Measurements from ENCODE around the gene VASP. TPM values are rescaled to one million over a fixed set of nuclear protein-coding genes. Genes with fewer than 3 reads are reported as not detected.

The VASP gene
- total and polyA plus RNA-seq, 2 of the 13 experiments (the other 11 are each of a cell fraction or from before 2014, with no cell fraction given), result 41.8 to 67.1 TPM

DNA sequence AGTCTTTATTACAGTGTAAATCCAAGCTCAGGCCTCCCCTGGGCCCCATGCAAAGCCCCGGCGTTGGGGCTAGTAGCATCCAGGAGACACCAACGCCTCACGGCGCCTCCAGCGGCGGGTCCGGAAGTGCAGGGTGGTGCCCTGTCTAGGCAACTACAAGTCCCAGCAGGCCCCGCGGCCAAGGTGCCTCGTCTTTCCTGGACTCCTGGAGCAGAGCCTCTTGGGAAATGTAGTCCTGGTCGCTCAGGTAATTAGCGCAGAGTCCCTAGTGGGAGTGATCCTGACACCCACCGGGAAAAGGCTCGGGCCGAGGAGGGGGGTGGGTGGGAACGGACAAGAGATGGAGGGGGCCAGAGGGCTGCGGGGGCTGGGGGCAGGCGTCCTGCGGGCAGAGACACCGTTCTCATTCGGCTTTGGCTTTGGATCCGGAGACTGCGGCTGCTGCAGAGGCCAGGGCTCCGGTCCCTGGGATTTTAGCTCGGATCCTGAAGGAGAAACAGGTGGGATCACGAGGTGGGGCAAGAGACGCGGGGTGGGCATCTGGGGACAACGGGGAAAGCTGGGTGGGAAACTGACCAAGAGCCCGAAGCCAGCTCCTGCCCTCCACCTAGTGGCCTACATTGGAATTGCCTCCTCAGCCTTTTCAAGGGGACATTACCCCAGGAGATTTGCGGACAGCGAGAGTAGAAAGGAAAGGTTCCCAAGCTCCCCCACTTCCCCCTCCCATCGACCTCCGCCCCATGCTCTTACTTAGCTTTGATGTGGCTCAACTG is 21.8 kb upstream of the VASP start (continued):
- TF ChIP-seq RXRB (CRISPR knock-in tag; IDR thresholded peaks at IDR 0.05; ENCODE audit: borderline replicate concordance), result peak; percentile 9; the same call in 1 of the 2 replicates
- TF ChIP-seq ZFY (CRISPR knock-in tag; IDR thresholded peaks at IDR 0.05), result no peak
- TF ChIP-seq SUZ12 (IDR thresholded peaks at IDR 0.05; ENCODE audit: low read depth, low read length), result peak; percentile 100
- no peak for TF ChIP-seq FOXK1 (CRISPR knock-in tag; IDR thresholded peaks at IDR 0.05; ENCODE audit: borderline replicate concordance, low read depth)
- no peak for TF ChIP-seq U2AF1 (optimal IDR thresholded peaks at IDR 0.05; ENCODE audit: low read depth, low read length)
- TF ChIP-seq NR2F2 (IDR thresholded peaks at IDR 0.05; ENCODE audit: borderline replicate concordance, low read depth), result no peak
- TF ChIP-seq, protein P1, sequence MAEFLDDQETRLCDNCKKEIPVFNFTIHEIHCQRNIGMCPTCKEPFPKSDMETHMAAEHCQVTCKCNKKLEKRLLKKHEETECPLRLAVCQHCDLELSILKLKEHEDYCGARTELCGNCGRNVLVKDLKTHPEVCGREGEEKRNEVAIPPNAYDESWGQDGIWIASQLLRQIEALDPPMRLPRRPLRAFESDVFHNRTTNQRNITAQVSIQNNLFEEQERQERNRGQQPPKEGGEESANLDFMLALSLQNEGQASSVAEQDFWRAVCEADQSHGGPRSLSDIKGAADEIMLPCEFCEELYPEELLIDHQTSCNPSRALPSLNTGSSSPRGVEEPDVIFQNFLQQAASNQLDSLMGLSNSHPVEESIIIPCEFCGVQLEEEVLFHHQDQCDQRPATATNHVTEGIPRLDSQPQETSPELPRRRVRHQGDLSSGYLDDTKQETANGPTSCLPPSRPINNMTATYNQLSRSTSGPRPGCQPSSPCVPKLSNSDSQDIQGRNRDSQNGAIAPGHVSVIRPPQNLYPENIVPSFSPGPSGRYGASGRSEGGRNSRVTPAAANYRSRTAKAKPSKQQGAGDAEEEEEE (CRISPR knock-in tag; IDR thresholded peaks at IDR 0.05; ENCODE audit: borderline replicate concordance), result no peak
- peak; percentile 26; the same call in 1 of the 2 replicates for TF ChIP-seq SPEN (CRISPR knock-in tag; IDR thresholded peaks at IDR 0.05; ENCODE audit: low read depth)
- no peak for TF ChIP-seq SMARCC2 (IDR thresholded peaks at IDR 0.05)
- TF ChIP-seq, protein P2, sequence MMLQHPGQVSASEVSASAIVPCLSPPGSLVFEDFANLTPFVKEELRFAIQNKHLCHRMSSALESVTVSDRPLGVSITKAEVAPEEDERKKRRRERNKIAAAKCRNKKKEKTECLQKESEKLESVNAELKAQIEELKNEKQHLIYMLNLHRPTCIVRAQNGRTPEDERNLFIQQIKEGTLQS (CRISPR knock-in tag; IDR thresholded peaks at IDR 0.05), result no peak
- no peak for TF ChIP-seq BRD4 (CRISPR knock-in tag; IDR thresholded peaks at IDR 0.05)
- TF ChIP-seq DNMT3B (CRISPR knock-in tag; conservative IDR thresholded peaks at IDR 0.05), result no peak
- no peak for TF ChIP-seq SKI (IDR thresholded peaks at IDR 0.05; ENCODE audit: partially characterized antibody)
- TF ChIP-seq, protein P3, sequence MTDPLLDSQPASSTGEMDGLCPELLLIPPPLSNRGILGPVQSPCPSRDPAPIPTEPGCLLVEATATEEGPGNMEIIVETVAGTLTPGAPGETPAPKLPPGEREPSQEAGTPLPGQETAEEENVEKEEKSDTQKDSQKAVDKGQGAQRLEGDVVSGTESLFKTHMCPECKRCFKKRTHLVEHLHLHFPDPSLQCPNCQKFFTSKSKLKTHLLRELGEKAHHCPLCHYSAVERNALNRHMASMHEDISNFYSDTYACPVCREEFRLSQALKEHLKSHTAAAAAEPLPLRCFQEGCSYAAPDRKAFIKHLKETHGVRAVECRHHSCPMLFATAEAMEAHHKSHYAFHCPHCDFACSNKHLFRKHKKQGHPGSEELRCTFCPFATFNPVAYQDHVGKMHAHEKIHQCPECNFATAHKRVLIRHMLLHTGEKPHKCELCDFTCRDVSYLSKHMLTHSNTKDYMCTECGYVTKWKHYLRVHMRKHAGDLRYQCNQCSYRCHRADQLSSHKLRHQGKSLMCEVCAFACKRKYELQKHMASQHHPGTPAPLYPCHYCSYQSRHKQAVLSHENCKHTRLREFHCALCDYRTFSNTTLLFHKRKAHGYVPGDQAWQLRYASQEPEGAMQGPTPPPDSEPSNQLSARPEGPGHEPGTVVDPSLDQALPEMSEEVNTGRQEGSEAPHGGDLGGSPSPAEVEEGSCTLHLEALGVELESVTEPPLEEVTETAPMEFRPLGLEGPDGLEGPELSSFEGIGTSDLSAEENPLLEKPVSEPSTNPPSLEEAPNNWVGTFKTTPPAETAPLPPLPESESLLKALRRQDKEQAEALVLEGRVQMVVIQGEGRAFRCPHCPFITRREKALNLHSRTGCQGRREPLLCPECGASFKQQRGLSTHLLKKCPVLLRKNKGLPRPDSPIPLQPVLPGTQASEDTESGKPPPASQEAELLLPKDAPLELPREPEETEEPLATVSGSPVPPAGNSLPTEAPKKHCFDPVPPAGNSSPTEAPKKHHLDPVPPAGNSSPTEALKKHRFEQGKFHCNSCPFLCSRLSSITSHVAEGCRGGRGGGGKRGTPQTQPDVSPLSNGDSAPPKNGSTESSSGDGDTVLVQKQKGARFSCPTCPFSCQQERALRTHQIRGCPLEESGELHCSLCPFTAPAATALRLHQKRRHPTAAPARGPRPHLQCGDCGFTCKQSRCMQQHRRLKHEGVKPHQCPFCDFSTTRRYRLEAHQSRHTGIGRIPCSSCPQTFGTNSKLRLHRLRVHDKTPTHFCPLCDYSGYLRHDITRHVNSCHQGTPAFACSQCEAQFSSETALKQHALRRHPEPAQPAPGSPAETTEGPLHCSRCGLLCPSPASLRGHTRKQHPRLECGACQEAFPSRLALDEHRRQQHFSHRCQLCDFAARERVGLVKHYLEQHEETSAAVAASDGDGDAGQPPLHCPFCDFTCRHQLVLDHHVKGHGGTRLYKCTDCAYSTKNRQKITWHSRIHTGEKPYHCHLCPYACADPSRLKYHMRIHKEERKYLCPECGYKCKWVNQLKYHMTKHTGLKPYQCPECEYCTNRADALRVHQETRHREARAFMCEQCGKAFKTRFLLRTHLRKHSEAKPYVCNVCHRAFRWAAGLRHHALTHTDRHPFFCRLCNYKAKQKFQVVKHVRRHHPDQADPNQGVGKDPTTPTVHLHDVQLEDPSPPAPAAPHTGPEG (CRISPR knock-in tag; IDR thresholded peaks at IDR 0.05), result no peak
- TF ChIP-seq, protein P4, sequence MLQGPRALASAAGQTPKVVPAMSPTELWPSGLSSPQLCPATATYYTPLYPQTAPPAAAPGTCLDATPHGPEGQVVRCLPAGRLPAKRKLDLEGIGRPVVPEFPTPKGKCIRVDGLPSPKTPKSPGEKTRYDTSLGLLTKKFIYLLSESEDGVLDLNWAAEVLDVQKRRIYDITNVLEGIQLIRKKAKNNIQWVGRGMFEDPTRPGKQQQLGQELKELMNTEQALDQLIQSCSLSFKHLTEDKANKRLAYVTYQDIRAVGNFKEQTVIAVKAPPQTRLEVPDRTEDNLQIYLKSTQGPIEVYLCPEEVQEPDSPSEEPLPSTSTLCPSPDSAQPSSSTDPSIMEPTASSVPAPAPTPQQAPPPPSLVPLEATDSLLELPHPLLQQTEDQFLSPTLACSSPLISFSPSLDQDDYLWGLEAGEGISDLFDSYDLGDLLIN (CRISPR knock-in tag; IDR thresholded peaks at IDR 0.05; ENCODE audit: borderline replicate concordance), result no peak
- TF ChIP-seq ZNF33B (CRISPR knock-in tag; IDR thresholded peaks at IDR 0.05), result no peak
- TF ChIP-seq YEATS4 (CRISPR knock-in tag; IDR thresholded peaks at IDR 0.05; ENCODE audit: borderline replicate concordance), result no peak
- TF ChIP-seq ATF7-NPFF (CRISPR knock-in tag; IDR thresholded peaks at IDR 0.05; ENCODE audit: low read depth), result no peak
- TF ChIP-seq, protein P5, sequence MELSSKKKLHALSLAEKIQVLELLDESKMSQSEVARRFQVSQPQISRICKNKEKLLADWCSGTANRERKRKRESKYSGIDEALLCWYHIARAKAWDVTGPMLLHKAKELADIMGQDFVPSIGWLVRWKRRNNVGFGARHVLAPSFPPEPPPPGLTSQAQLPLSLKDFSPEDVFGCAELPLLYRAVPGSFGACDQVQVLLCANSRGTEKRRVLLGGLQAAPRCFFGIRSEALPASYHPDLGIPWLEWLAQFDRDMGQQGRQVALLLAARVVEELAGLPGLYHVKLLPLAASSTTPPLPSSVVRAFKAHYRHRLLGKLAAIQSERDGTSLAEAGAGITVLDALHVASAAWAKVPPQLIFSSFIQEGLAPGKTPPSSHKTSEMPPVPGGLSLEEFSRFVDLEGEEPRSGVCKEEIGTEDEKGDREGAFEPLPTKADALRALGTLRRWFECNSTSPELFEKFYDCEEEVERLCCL (CRISPR knock-in tag; IDR thresholded peaks at IDR 0.05; ENCODE audit: borderline replicate concordance), result no peak
